Midbrain (tissue), 1 donor: ENCODE measurements around the gene TMEM266.
"Not testable (repeated sequence)": the region's sequence is repeated elsewhere in the genome, so short reads cannot be mapped to it uniquely, and the experiment has no call there.

Source experiments
- DNase-seq: peaks from one replicate; lab custom pipeline; 2025; lab: John Stamatoyannopoulos, UW

TMEM266 gene

GRCh38 chr15:76059320-76060117 is at the start of gene TMEM266:
Gene TMEM266 (plus strand): TSS chr15:76059985. CDS start chr15:76134264, 74,279 bp downstream.
- peak; percentile 28 for DNase-seq

- no peak for DNase-seq
These were observed 49.2 kb upstream of the TMEM266 start for GRCh38 chr15:76010613-76011012.

GRCh38 chr15:76011627-76012551 is 47.9 kb upstream of the TMEM266 start, which contains the start of gene NRG4:
Gene NRG4 (minus strand): TSS chr15:76012424. CDS start chr15:76011230, 1,194 bp downstream.
- DNase-seq, result no peak

GRCh38 chr15:76013470-76013869 is 46.3 kb upstream of the TMEM266 start:
- DNase-seq, result not testable (repeated sequence)

- DNase-seq, result no peak
These were observed 35.6 kb upstream of the TMEM266 start for GRCh38 chr15:76024021-76024768.

- DNase-seq, result no peak
These were observed 27.7 kb upstream of the TMEM266 start for GRCh38 chr15:76032046-76032445.

- no peak for DNase-seq
These were observed 26.3 kb upstream of the TMEM266 start for GRCh38 chr15:76033438-76033837.

GRCh38 chr15:76034111-76034510 is 25.7 kb upstream of the TMEM266 start:
- DNase-seq, result no peak

- no peak for DNase-seq
These were observed 24.2 kb upstream of the TMEM266 start for GRCh38 chr15:76035593-76035992.

GRCh38 chr15:76038512-76038911 is 21.3 kb upstream of the TMEM266 start:
- no peak for DNase-seq

GRCh38 chr15:76054201-76054600 is 5.6 kb upstream of the TMEM266 start:
- DNase-seq, result not testable (repeated sequence)

- DNase-seq, result peak; percentile 1
These were observed 2.9 kb upstream of the TMEM266 start for GRCh38 chr15:76056931-76057330.

- peak; percentile 55 for DNase-seq
These were observed 2.3 kb upstream of the TMEM266 start for GRCh38 chr15:76057332-76058000.

- peak; percentile 21 for DNase-seq
These were observed 968 bp upstream of the TMEM266 start for GRCh38 chr15:76058714-76059319.

- peak; percentile 14 for DNase-seq
These were observed 569 bp downstream of the TMEM266 start for GRCh38 chr15:76060118-76060989.

- no peak for DNase-seq
These were observed 1.9 kb downstream of the TMEM266 start for GRCh38 chr15:76061700-76062099.

GRCh38 chr15:76062286-76062685 is 2.5 kb downstream of the TMEM266 start:
- no peak for DNase-seq

GRCh38 chr15:76064375-76064774 is 4.6 kb downstream of the TMEM266 start:
- DNase-seq, result no peak

GRCh38 chr15:76065245-76065644 is 5.5 kb downstream of the TMEM266 start:
- no peak for DNase-seq

- DNase-seq, result no peak
These were observed 6.0 kb downstream of the TMEM266 start for GRCh38 chr15:76065793-76066192.
